ENCODE data around the gene SLC26A6. TPM values are rescaled to one million over a fixed set of nuclear protein-coding genes. Genes with fewer than 3 reads are reported as not detected.

SLC26A6 gene
- total RNA-seq, 2 experiments from 2014 or later, result 13.5 to 14.4 TPM

DNA sequence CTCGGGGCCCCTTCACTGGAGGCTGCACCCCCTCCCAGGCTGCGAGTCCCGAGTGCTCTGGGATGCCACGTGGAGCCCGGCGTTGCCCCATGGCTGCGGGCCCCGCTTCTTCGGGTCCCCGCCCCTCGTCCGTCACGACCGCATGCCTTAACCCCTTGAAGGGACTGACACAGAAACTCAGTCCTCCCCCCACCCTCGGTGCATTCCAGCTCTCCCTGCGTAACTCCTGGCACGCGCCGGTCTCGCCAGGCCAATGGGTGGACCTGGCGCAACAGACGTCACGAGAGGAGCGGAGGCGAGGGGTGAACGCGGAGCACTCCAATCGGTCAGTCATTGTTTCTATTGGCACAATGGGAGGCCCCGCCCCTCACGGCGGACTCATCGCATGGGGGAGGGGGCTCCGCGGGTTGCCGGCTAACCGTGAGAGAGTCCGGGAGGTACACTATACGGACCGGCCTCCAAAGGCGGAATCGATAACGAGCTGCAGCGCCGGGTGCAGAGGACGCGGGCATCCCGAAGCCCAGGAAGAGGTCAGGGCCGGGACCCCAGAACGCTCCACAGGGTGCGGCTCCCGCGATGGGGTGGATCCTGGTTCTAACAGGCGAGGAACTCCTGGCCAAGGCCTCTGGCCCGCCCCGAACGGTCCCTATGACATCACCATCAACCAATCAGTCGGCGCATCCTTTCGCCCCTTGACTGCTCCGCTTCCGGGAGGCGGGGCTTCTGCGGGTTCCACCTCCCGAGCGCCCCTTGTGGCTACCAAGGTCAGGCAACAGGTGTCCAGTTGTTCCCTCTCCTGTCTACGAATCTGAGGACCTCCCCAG is 28.4 kb upstream of the SLC26A6 start:
- ATAC-seq (ENCODE audit: poor library complexity), result peak; percentile 72
- H3K27ac Mint-ChIP-seq, result no peak overlapping the region

DNA sequence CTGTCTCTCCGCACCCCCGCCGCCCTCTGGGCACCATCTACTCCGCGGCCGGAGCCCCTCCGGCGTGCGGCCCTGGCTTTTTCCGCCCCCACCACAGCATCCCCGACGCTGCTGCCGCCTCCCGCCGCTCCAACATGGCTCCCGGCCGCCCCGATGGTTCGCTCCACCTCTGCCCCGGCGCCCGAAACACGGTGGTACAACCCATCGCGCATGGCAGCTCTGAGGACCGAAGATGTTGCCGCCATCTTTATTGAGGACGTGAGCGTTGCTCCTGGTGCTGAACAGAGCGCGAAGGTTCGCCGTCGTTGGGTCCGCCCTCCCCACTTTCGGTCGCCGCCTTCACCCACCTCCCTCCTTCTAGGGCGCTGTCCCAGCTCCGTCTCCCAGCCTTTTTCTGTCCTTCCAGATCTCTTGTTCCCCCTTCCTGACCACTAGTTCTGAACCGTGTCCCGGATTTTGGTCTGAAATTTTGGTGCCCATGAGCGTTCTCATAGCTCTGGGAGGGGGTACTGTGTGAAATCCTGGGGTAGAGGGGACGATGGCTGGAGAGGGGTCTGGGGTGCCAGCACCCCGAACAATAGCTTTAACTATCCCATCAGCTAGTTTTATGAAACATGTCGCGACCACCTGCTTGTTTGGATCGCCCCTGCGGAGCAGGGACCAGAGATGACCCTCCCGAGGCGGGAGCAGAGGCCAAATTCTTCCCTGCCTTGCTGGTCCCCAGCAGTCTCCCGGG is 27.7 kb upstream of the SLC26A6 start, which contains the start of gene CELSR3:
Gene CELSR3, minus strand, starts transcription at position 134 of the 736 bp plus-strand sequence. CDS start 252 bp downstream, outside the sequence.
- Mint-ChIP-seq H3K36me3 (ENCODE audit: low read depth) (no peaks in the 10 kb centered on the region), H3K4me1 (ENCODE audit: low read depth) (no peaks in the 10 kb centered on the region), H3K27me3 (peaks cover 53% of the 10 kb centered on the region), H3K4me3 (peak within 1 kb of the TSS; percentile 76), H3K9me3 (no peaks in the 10 kb centered on the region), H3K27ac (no peak within 1 kb of the TSS)
- H3K27me3 ChIP-seq (ENCODE audit: control insufficient read depth in 1 of 2, insufficient read depth in 2 of 2, low read length in 2 of 2), result peaks cover 37% of the 10 kb centered on the region in 2 experiments
- TF ChIP-seq, protein P1, sequence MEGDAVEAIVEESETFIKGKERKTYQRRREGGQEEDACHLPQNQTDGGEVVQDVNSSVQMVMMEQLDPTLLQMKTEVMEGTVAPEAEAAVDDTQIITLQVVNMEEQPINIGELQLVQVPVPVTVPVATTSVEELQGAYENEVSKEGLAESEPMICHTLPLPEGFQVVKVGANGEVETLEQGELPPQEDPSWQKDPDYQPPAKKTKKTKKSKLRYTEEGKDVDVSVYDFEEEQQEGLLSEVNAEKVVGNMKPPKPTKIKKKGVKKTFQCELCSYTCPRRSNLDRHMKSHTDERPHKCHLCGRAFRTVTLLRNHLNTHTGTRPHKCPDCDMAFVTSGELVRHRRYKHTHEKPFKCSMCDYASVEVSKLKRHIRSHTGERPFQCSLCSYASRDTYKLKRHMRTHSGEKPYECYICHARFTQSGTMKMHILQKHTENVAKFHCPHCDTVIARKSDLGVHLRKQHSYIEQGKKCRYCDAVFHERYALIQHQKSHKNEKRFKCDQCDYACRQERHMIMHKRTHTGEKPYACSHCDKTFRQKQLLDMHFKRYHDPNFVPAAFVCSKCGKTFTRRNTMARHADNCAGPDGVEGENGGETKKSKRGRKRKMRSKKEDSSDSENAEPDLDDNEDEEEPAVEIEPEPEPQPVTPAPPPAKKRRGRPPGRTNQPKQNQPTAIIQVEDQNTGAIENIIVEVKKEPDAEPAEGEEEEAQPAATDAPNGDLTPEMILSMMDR (IDR thresholded peaks at IDR 0.05), result no peak
- no peaks in the 10 kb centered on the region for H3K36me3 ChIP-seq (ENCODE audit: insufficient read depth, low read length)
- DNase-seq (peak in 13 of 14 experiments; percentile 14 to 84 (median 46)), ATAC-seq (ENCODE audit: poor library complexity) (peak; percentile 42)
- ChIA-PET POLR2A (interaction anchor here (1.0 to 1.2 kb wide), 3 partner anchors 28 to 430 kb away, joined by 4 read pairs; partner anchors contain the start of genes IP6K2, QRICH1 and SLC26A6), CTCF (no interaction called here)
- H3K4me1 ChIP-seq (ENCODE audit: insufficient read depth, low read length), result peaks cover 36% of the 10 kb centered on the region
- peak within 1 kb of the TSS; percentile 61 for H3K4me3 ChIP-seq (ENCODE audit: low read length)
- H3K27ac ChIP-seq (ENCODE audit: low read depth in 1 of 2, low read length in 2 of 2), result no peak within 1 kb of the TSS
- peaks cover 0 to 41% of the 10 kb centered on the region in 2 experiments for H3K9me3 ChIP-seq (ENCODE audit: control insufficient read depth in 1 of 2, insufficient read depth in 1 of 2, low read length in 2 of 2)
- intact Hi-C loops (cut with DNase I, micrococcal nuclease), result no loop called here

More for the DNA sequence above, 28.4 kb upstream of the SLC26A6 start:
- POLR2A ChIA-PET, result interaction anchor here (1.0 to 1.2 kb wide), 2 partner anchors 29 to 53 kb away, joined by 4 read pairs; partner anchors contain the start of genes IP6K2 and SLC26A6
- no peak overlapping the region for H3K27ac ChIP-seq (ENCODE audit: low read depth in 1 of 2, low read length in 2 of 2)
- H3K4me1 Mint-ChIP-seq (ENCODE audit: low read depth), result no peaks in the 10 kb centered on the region
- peak overlapping the region; percentile 61 for H3K4me3 ChIP-seq (ENCODE audit: low read length)
- peaks cover 47% of the 10 kb centered on the region for H3K27me3 Mint-ChIP-seq
- peaks cover 36% of the 10 kb centered on the region for H3K4me1 ChIP-seq (ENCODE audit: insufficient read depth, low read length)
- CTCF ChIA-PET, result interaction anchor here (1.2 kb wide), 1 partner anchor 23 kb away, joined by 4 read pairs; the partner anchor contains the start of gene NCKIPSD
- H3K36me3 Mint-ChIP-seq (ENCODE audit: low read depth), result no peaks in the 10 kb centered on the region
- intact Hi-C loops (cut with DNase I, micrococcal nuclease), result no loop called here
- H3K36me3 ChIP-seq (ENCODE audit: insufficient read depth, low read length), result no peaks in the 10 kb centered on the region
- peaks cover 0 to 41% of the 10 kb centered on the region in 2 experiments for H3K9me3 ChIP-seq (ENCODE audit: control insufficient read depth in 1 of 2, insufficient read depth in 1 of 2, low read length in 2 of 2)
- no peaks in the 10 kb centered on the region for H3K9me3 Mint-ChIP-seq
- TF ChIP-seq, protein P1 (IDR thresholded peaks at IDR 0.05), result peak; percentile 48
- H3K27me3 ChIP-seq (ENCODE audit: control insufficient read depth in 1 of 2, insufficient read depth in 2 of 2, low read length in 2 of 2), result peaks cover 37% of the 10 kb centered on the region in 2 experiments
- DNase-seq, result peak; percentile 62 to 94 (median 76)
- peak overlapping the region; percentile 76 for H3K4me3 Mint-ChIP-seq

DNA sequence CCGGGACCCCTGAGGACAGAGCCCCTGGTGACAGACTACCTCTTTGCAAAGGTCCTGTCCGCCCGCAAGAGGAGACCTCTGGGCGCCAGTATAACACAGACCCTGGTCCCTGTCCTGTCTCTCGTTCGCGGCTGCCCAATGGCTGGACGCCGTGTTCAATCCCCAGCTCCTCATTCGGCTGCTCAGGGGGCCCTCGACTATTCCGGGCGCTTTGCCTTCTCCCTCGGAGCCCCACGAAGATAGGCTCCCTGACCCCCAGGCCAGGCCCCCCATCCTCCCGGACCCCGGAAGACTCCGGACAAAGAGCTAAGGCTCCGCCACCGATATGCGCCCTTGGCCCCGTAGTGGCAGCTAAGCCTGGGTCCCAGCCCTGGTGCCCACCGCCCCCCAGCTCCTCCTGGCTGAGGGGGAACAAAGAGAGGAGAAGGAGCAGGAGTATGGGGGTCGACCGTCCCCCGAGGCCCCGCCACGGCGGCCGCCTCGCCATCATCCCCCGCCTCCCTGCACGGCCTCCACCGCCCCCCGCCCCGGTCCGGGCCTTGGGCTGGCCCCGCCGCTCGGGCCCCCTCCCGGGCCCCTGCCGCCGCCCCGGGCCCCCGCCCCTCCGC is 27.0 kb upstream of the SLC26A6 start:
- Mint-ChIP-seq H3K36me3 (ENCODE audit: low read depth) (no peaks in the 10 kb centered on the region), H3K9me3 (no peaks in the 10 kb centered on the region), H3K4me1 (ENCODE audit: low read depth) (peaks cover 1% of the 10 kb centered on the region), H3K27me3 (peaks cover 53% of the 10 kb centered on the region), H3K4me3 (no peak overlapping the region), H3K27ac (no peak overlapping the region)
- no peak for DNase-seq
- peaks cover 37% of the 10 kb centered on the region in 2 experiments for H3K27me3 ChIP-seq (ENCODE audit: control insufficient read depth in 1 of 2, insufficient read depth in 2 of 2, low read length in 2 of 2)
- H3K4me3 ChIP-seq (ENCODE audit: low read length), result no peak overlapping the region
- intact Hi-C loops (cut with DNase I, micrococcal nuclease), result no loop called here
- H3K9me3 ChIP-seq (ENCODE audit: control insufficient read depth in 1 of 2, insufficient read depth in 1 of 2, low read length in 2 of 2), result peaks cover 0 to 41% of the 10 kb centered on the region in 2 experiments
- no peak overlapping the region for H3K27ac ChIP-seq (ENCODE audit: low read depth in 1 of 2, low read length in 2 of 2)
- ChIA-PET CTCF (interaction anchor here (0.8 kb wide), 1 partner anchor 24 kb away, joined by 4 read pairs; the partner anchor contains the start of gene NCKIPSD), POLR2A (interaction anchor here (0.9 to 1.2 kb wide), 4 partner anchors 27 to 431 kb away, joined by 3 to 6 read pairs (median 4); partner anchors contain the start of genes IP6K2, QRICH1 and SLC26A6)
- TF ChIP-seq, protein P1 (IDR thresholded peaks at IDR 0.05), result no peak
- no peaks in the 10 kb centered on the region for H3K36me3 ChIP-seq (ENCODE audit: insufficient read depth, low read length)
- H3K4me1 ChIP-seq (ENCODE audit: insufficient read depth, low read length), result peaks cover 39% of the 10 kb centered on the region
- ATAC-seq (ENCODE audit: poor library complexity), result no peak

All from CD4-positive, alpha-beta T cell (primary cell).